Endodermal cell (in vitro differentiated cells): ENCODE data around the gene MAPK8IP3. TPM values are rescaled to one million over a fixed set of nuclear protein-coding genes. Genes with fewer than 3 reads are reported as not detected.

ENCODE experiments used
- DNase-seq: peaks from one replicate; pipeline ENCODE4 v3.0.0-alpha.2; 2017
- H3K27ac ChIP-seq: 2 replicates; pipeline ENCODE4 v1.5.1; 2013; ENCODE audit warnings: mild to moderate bottlenecking, low read depth, low read length, moderate library complexity
- H3K27me3 ChIP-seq: 2 replicates; pipeline ENCODE4 v1.6.1; 2013; ENCODE audit warnings: mild to moderate bottlenecking, low read length, moderate library complexity; ENCODE audit not compliant: insufficient read depth, control insufficient read depth, poor library complexity, severe bottlenecking
- H3K36me3 ChIP-seq: 2 replicates; pipeline ENCODE4 v1.7.0; 2013; ENCODE audit warnings: mild to moderate bottlenecking, low read length, moderate library complexity; ENCODE audit not compliant: control insufficient read depth, insufficient read depth
- H3K4me1 ChIP-seq: one replicate; pipeline ENCODE4 v1.7.0; 2013; ENCODE audit warnings: low read length; ENCODE audit not compliant: control insufficient read depth, insufficient read depth
- H3K4me3 ChIP-seq: 2 replicates; pipeline ENCODE4 v1.5.1; 2013; ENCODE audit warnings: mild to moderate bottlenecking, low read length, moderate library complexity
- H3K9ac ChIP-seq: 2 replicates; pipeline ENCODE4 v1.6.1; 2013; ENCODE audit warnings: mild to moderate bottlenecking, low read length, moderate library complexity; ENCODE audit not compliant: poor library complexity, severe bottlenecking; ENCODE audit errors: extremely low read depth
- H3K9me3 ChIP-seq: 2 replicates; pipeline ENCODE4 v1.6.1; 2013; ENCODE audit warnings: mild to moderate bottlenecking, low read length, moderate library complexity; ENCODE audit not compliant: control insufficient read depth
- H3K27ac Mint-ChIP-seq: 2 replicates; pipeline ENCODE4 v1.8.0; 2020; ENCODE audit warnings: mixed read lengths
- H3K27me3 Mint-ChIP-seq: 2 replicates; pipeline ENCODE4 v1.8.0; 2021; ENCODE audit warnings: mild to moderate bottlenecking, mixed read lengths; ENCODE audit not compliant: insufficient read depth
- H3K36me3 Mint-ChIP-seq: 2 replicates; pipeline ENCODE4 v1.8.0; 2020; ENCODE audit warnings: low read depth, mixed read lengths
- H3K4me1 Mint-ChIP-seq: 2 replicates; pipeline ENCODE4 v1.8.0; 2020; ENCODE audit warnings: mixed read lengths
- H3K4me3 Mint-ChIP-seq: 2 replicates; pipeline ENCODE4 v1.8.0; 2020; ENCODE audit warnings: mild to moderate bottlenecking, moderate library complexity, mixed read lengths
- H3K9me3 Mint-ChIP-seq: 2 replicates; pipeline ENCODE4 v1.8.0; 2020; ENCODE audit warnings: mild to moderate bottlenecking, mixed read lengths
- CTCF ChIP-seq: fragments of 200-600 bp; sonication (generic); conservative IDR thresholded peaks from 2 replicates; pipeline ENCODE4 v1.5.0; 2021; ENCODE audit warnings: antibody characterized with exemption, mild to moderate bottlenecking
- WGBS, 2 experiments: methylation state at CpG; one replicate each; pipeline versions ENCODE4 v1.1.5 to v1.1.7; 2013; ENCODE audit warnings: missing lambda C conversion rate in 2 of 2, mixed read lengths in 1 of 2; ENCODE audit not compliant: insufficient coverage in 1 of 2, insufficient read length in 1 of 2; 5-methylcytosine and 5-hydroxymethylcytosine counted together
- total RNA-seq, 2 donors: library from RNA; stranded (reverse); fragmentation: NEBNext Ultra II Directional in 1 of 2; extraction: Animal tissue kit (Norgen Biotek cat#: 25700) in 1 of 2; gene quantifications; 2 replicates in 1 of 2; 3 replicates in 1 of 2; pipeline ENCODE4 v1.2.1, GENCODE V29; 2021

MAPK8IP3 gene
- total RNA-seq, 2 donors from 2014 or later, result 76.0 to 84.0 TPM

- Mint-ChIP-seq H3K36me3 (no peaks in the 10 kb centered on the region), H3K27ac (peak overlapping the region; percentile 12)
- 91 to 97% methylated on average over 7 to 15 of the region's 15 CpGs for WGBS, 2 experiments
These were observed 3.4 kb downstream of the MAPK8IP3 start for GRCh38 chr16:1709356-1709755.

GRCh38 chr16:1710811-1711507, 5.0 kb downstream of the MAPK8IP3 start:
- Mint-ChIP-seq H3K27ac (no peak overlapping the region), H3K36me3 (no peaks in the 10 kb centered on the region), H3K9me3 (no peaks in the 10 kb centered on the region), H3K4me1 (peaks cover 29% of the 10 kb centered on the region), H3K4me3 (no peak overlapping the region), H3K27me3 (no peaks in the 10 kb centered on the region)
- H3K9ac ChIP-seq, result no peak overlapping the region
- no peak overlapping the region for H3K27ac ChIP-seq
- peaks cover 10% of the 10 kb centered on the region for H3K36me3 ChIP-seq
- no peaks in the 10 kb centered on the region for H3K4me1 ChIP-seq
- H3K4me3 ChIP-seq, result no peak overlapping the region
- H3K9me3 ChIP-seq, result no peaks in the 10 kb centered on the region
- no peaks in the 10 kb centered on the region for H3K27me3 ChIP-seq
- DNase-seq, result no peak
- WGBS, 2 experiments, result 93 to 94% methylated on average over 12 to 17 of the region's 17 CpGs
- no peak for TF ChIP-seq CTCF

More at GRCh38 chr16:1709356-1709755, 3.4 kb downstream of the MAPK8IP3 start:
- H3K27me3 ChIP-seq, result no peaks in the 10 kb centered on the region
- H3K4me3 ChIP-seq, result no peak overlapping the region
- H3K4me1 ChIP-seq, result no peaks in the 10 kb centered on the region
- Mint-ChIP-seq H3K4me1 (peaks cover 29% of the 10 kb centered on the region), H3K9me3 (no peaks in the 10 kb centered on the region), H3K27me3 (no peaks in the 10 kb centered on the region), H3K4me3 (no peak overlapping the region)
- no peak for DNase-seq
- H3K27ac ChIP-seq, result no peak overlapping the region
- H3K9ac ChIP-seq, result no peak overlapping the region
- no peaks in the 10 kb centered on the region for H3K9me3 ChIP-seq
- peaks cover 10% of the 10 kb centered on the region for H3K36me3 ChIP-seq
- TF ChIP-seq CTCF, result no peak

GRCh38 chr16:1712791-1713261, 6.8 kb downstream of the MAPK8IP3 start:
- peaks cover 21% of the 10 kb centered on the region for H3K4me1 Mint-ChIP-seq

More at GRCh38 chr16:1712791-1713261, 6.8 kb downstream of the MAPK8IP3 start:
- Mint-ChIP-seq H3K27ac (no peak overlapping the region), H3K4me3 (no peak overlapping the region), H3K27me3 (no peaks in the 10 kb centered on the region), H3K36me3 (peaks cover 3% of the 10 kb centered on the region), H3K9me3 (no peaks in the 10 kb centered on the region)
- Histone ChIP-seq H3K9ac (no peak overlapping the region), H3K4me1 (no peaks in the 10 kb centered on the region), H3K27me3 (no peaks in the 10 kb centered on the region), H3K4me3 (no peak overlapping the region), H3K27ac (no peak overlapping the region), H3K36me3 (peaks cover 10% of the 10 kb centered on the region), H3K9me3 (no peaks in the 10 kb centered on the region)
- DNase-seq, result no peak
- 94% methylated on average over 2 to 14 of the region's 14 CpGs for WGBS, 2 experiments
- TF ChIP-seq CTCF, result no peak
